B cell (primary cell): Measurements from ENCODE around the gene AK1. TPM values are rescaled to one million over a fixed set of nuclear protein-coding genes. Genes with fewer than 3 reads are reported as not detected.
A peak's percentile ranks its signal among the peaks of the same experiment; 100 is the strongest.

Source experiments
- ATAC-seq: fragments of 200-7000 bp; cut with Tn5 transposase; one replicate; pipeline ENCODE4 v1.10.0; 2021; ENCODE audit warnings: low read depth, mild to moderate bottlenecking, moderate number of reproducible peaks, moderate library complexity
- CTCF ChIA-PET: fragments of 350-600 bp; sonication (Branson Sonifier 250); formaldehyde crosslinking; loops from one replicate; lab custom pipeline; 2021; ENCODE audit warnings: antibody characterized with exemption, inconsistent platforms; lab: Charles Lee
- POLR2A ChIA-PET: fragments of 350-600 bp; sonication (Branson Sonifier 250); formaldehyde crosslinking; loops from one replicate; lab custom pipeline; 2021; ENCODE audit warnings: antibody characterized with exemption; lab: Charles Lee
- DNase-seq: peaks from one replicate; pipeline ENCODE4 v3.0.0; 2013
- H2AFZ ChIP-seq: 2 replicates; pipeline ENCODE4 v1.6.1; 2012; ENCODE audit warnings: mild to moderate bottlenecking, low read depth, low read length; ENCODE audit not compliant: insufficient read depth, poor library complexity, severe bottlenecking
- H3K27ac ChIP-seq, 2 donors: 1 replicate in 1 of 2; 2 replicates in 1 of 2; pipeline ENCODE4 v1.5.1; 2012 to 2013; ENCODE audit warnings: low read length in 2 of 2, mild to moderate bottlenecking in 2 of 2, moderate library complexity in 1 of 2
- H3K27me3 ChIP-seq, 4 experiments: fragments of 200-600 bp in 1 of 4; sonication (generic) in 1 of 4; replicated peaks in 1 of 4; 1 replicate in 2 of 4; 2 replicates in 2 of 4; pipeline versions ENCODE4 v1.6.1 to v1.7.0; 2013 to 2016; ENCODE audit warnings: low read length in 3 of 4, mild to moderate bottlenecking in 2 of 4, mixed read lengths in 1 of 4, moderate library complexity in 1 of 4; ENCODE audit not compliant: insufficient read depth in 4 of 4, control insufficient read depth in 3 of 4; ENCODE audit errors: control extremely low read depth in 1 of 4
- H3K36me3 ChIP-seq, 2 experiments: replicated peaks in 1 of 2; 1 replicate in 1 of 2; 2 replicates in 1 of 2; pipeline versions ENCODE4 v1.6.1 to v1.7.1; 2013; ENCODE audit warnings: low read length in 1 of 2; ENCODE audit not compliant: insufficient read depth in 2 of 2, control insufficient read depth in 1 of 2; ENCODE audit errors: control extremely low read depth in 1 of 2, extremely low read depth in 1 of 2
- H3K4me1 ChIP-seq, 2 donors: fragments of 200-600 bp in 1 of 2; sonication (generic) in 1 of 2; 1 replicate in 1 of 2; 2 replicates in 1 of 2; pipeline versions ENCODE4 v1.5.1 to v1.6.1; 2013 to 2017; ENCODE audit warnings: low read length in 2 of 2; ENCODE audit not compliant: control insufficient read depth in 2 of 2, insufficient read depth in 2 of 2
- H3K4me2 ChIP-seq: replicated peaks from 2 replicates; pipeline ENCODE3; 2012; ENCODE audit warnings: mild to moderate bottlenecking, low read depth, low read length; ENCODE audit not compliant: poor library complexity, severe bottlenecking
- H3K4me3 ChIP-seq, 5 experiments: fragments of 200-600 bp in 1 of 5; sonication (generic) in 1 of 5; 1 replicate in 3 of 5; 2 replicates in 2 of 5; pipeline versions ENCODE4 v1.5.1 to v1.7.0; 2011 to 2016; ENCODE audit warnings: low read length in 4 of 5, mild to moderate bottlenecking in 4 of 5, low read depth in 2 of 5, control low read depth in 1 of 5, moderate library complexity in 1 of 5; ENCODE audit not compliant: insufficient read depth in 1 of 5; ENCODE audit errors: control extremely low read depth in 1 of 5, extremely low read depth in 1 of 5
- H3K79me2 ChIP-seq: fragments of 200-600 bp; sonication (generic); one replicate; pipeline ENCODE4 v1.6.0; 2016; ENCODE audit warnings: low read length; ENCODE audit not compliant: control insufficient read depth, insufficient read depth
- H3K9ac ChIP-seq: fragments of 200-600 bp; sonication (generic); 2 replicates; pipeline ENCODE4 v1.6.1; 2017; ENCODE audit warnings: mild to moderate bottlenecking, low read length, moderate library complexity
- H3K9me3 ChIP-seq, 3 donors: one replicate each; pipeline versions ENCODE4 v1.6.1 to v1.7.1; 2013; ENCODE audit warnings: low read length in 2 of 3; ENCODE audit not compliant: control insufficient read depth in 2 of 3, insufficient read depth in 1 of 3; ENCODE audit errors: control extremely low read depth in 1 of 3
- H4K20me1 ChIP-seq: 2 replicates; pipeline ENCODE4 v1.6.0; 2012; ENCODE audit warnings: mild to moderate bottlenecking, low read length; ENCODE audit not compliant: insufficient read depth, control insufficient read depth, poor library complexity, severe bottlenecking
- H3K27ac Mint-ChIP-seq: one replicate; pipeline ENCODE4 v1.8.0; 2021; ENCODE audit warnings: mixed read lengths
- H3K27me3 Mint-ChIP-seq: one replicate; pipeline ENCODE4 v1.8.0; 2021; ENCODE audit warnings: mixed read lengths
- H3K4me1 Mint-ChIP-seq: one replicate; pipeline ENCODE4 v1.8.0; 2021; ENCODE audit warnings: mixed read lengths
- H3K4me3 Mint-ChIP-seq: one replicate; pipeline ENCODE4 v1.8.0; 2021; ENCODE audit warnings: mixed read lengths
- H3K9me3 Mint-ChIP-seq: one replicate; pipeline ENCODE4 v1.8.0; 2022; ENCODE audit warnings: mixed read lengths; ENCODE audit not compliant: insufficient read depth
- EZH2 ChIP-seq: IDR thresholded peaks from 2 replicates; pipeline ENCODE4 v1.6.1; 2012; ENCODE audit warnings: borderline replicate concordance, low read depth, mild to moderate bottlenecking, moderate library complexity, low read length; ENCODE audit not compliant: insufficient read depth, poor library complexity, severe bottlenecking
- WGBS: methylation state at CpG from one replicate; pipeline ENCODE4 v1.1.5; 2013; ENCODE audit warnings: missing lambda C conversion rate; ENCODE audit not compliant: insufficient coverage; 5-methylcytosine and 5-hydroxymethylcytosine counted together
- intact Hi-C: fragments of 100-400 bp; cut with micrococcal nuclease; formaldehyde crosslinking; loops from one replicate; pipeline ENCODE4 v1.10.0; 2022
- polyA plus RNA-seq: library from polyadenylated mRNA; depleted of rRNA; stranded (reverse); fragments of >200 nt; gene quantifications from 2 replicates; pipeline ENCODE4 v1.2.3, GENCODE V29; 2012
- total RNA-seq, 2 donors: library from RNA; stranded (reverse); fragments of 120-200 nt in 1 of 2; gene quantifications; 1 replicate in 1 of 2; 2 replicates in 1 of 2; pipeline versions ENCODE4 v1.2.3 to v1.2.4, GENCODE V29; 2013 to 2022
- TF ChIP-seq, protein P1 (sequence below): fragments of 200-600 bp; IDR thresholded peaks from one replicate; pipeline ENCODE4 v1.8.0; 2022; ENCODE audit warnings: antibody characterized with exemption, mild to moderate bottlenecking

Gene AK1
- total and polyA plus RNA-seq, 2 donors (not counting 1 experiment from before 2014, with no cell fraction given): 28.0 to 31.8 TPM

GRCh38 chr9:127915325-127915752 is 37.9 kb upstream of the AK1 start:
- intact Hi-C loops: loop anchor here (5.0 kb wide), 1 partner anchor 303 kb away; the partner anchor contains the start of gene STXBP1
- WGBS: 48% methylated on average over 3 of the region's 5 CpGs
- DNase-seq (no peak), ATAC-seq (no peak)
- peaks cover 42 to 83% of the 10 kb centered on the region in 2 donors for H3K4me1 ChIP-seq
- H3K79me2 ChIP-seq: peaks cover 68% of the 10 kb centered on the region
- H3K4me2 ChIP-seq: peak overlapping the region; percentile 100
- H2AFZ ChIP-seq: peak overlapping the region; percentile 39
- no peaks in the 10 kb centered on the region for H3K27me3 Mint-ChIP-seq
- no peaks in the 10 kb centered on the region for H3K27me3 ChIP-seq
- no peak for TF ChIP-seq EZH2
- TF ChIP-seq, protein P1, sequence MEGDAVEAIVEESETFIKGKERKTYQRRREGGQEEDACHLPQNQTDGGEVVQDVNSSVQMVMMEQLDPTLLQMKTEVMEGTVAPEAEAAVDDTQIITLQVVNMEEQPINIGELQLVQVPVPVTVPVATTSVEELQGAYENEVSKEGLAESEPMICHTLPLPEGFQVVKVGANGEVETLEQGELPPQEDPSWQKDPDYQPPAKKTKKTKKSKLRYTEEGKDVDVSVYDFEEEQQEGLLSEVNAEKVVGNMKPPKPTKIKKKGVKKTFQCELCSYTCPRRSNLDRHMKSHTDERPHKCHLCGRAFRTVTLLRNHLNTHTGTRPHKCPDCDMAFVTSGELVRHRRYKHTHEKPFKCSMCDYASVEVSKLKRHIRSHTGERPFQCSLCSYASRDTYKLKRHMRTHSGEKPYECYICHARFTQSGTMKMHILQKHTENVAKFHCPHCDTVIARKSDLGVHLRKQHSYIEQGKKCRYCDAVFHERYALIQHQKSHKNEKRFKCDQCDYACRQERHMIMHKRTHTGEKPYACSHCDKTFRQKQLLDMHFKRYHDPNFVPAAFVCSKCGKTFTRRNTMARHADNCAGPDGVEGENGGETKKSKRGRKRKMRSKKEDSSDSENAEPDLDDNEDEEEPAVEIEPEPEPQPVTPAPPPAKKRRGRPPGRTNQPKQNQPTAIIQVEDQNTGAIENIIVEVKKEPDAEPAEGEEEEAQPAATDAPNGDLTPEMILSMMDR: no peak
- peak overlapping the region in 4 of 5 experiments; percentile 4 to 93 (median 27) for H3K4me3 ChIP-seq
- peaks cover 0 to 37% of the 10 kb centered on the region in 2 experiments for H3K36me3 ChIP-seq
- peaks cover 74% of the 10 kb centered on the region for H3K4me1 Mint-ChIP-seq
- no peaks in the 10 kb centered on the region for H4K20me1 ChIP-seq
- POLR2A ChIA-PET: interaction anchor here (0.6 to 6.4 kb wide), 8 partner anchors 14 to 271 kb away, joined by 3 to 228 read pairs (median 6); partner anchors contain the start of genes ST6GALNAC6 and TOR2A
- CTCF ChIA-PET: interaction anchor here (0.9 to 17.3 kb wide), 6 partner anchors 11 to 180 kb away, joined by 3 to 237 read pairs (median 18); partner anchors contain the start of genes SH2D3C and TOR2A
- H3K27ac Mint-ChIP-seq: peak overlapping the region; percentile 98
- peak overlapping the region; percentile 97 for H3K9ac ChIP-seq
- H3K4me3 Mint-ChIP-seq: peak overlapping the region; percentile 94
- peak overlapping the region; percentile 89 to 91 for H3K27ac ChIP-seq
- no peaks in the 10 kb centered on the region for H3K9me3 Mint-ChIP-seq
- no peaks in the 10 kb centered on the region for H3K9me3 ChIP-seq

DNA sequence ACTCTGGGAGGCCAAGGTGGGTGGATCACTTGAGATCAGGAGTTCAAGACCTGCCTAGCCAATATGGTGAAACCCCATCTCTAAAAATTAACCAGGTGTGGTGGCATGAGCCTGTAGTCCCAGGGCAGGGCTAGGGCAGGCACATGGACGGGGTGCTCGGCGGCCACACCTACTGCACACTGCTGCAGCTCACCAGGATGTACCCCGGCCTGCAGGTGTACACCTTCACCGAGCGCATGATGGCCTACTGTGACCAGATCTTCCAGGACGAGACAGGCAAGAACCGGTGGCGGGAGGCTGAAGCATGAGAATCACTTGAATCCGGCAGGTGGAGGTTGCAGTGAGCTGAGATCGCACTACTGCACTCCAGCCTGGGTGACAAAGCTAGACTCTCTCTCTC is 36.2 kb upstream of the AK1 start:
- Histone ChIP-seq H3K27me3 (no peaks in the 10 kb centered on the region), H3K27ac (no peak overlapping the region), H3K4me3 (no peak overlapping the region), H3K36me3 (peaks cover 0 to 49% of the 10 kb centered on the region in 2 experiments), H3K4me2 (no peak overlapping the region), H2AFZ (no peak overlapping the region), H3K9me3 (no peaks in the 10 kb centered on the region), H3K4me1 (peaks cover 37 to 74% of the 10 kb centered on the region in 2 donors), H3K79me2 (peaks cover 58% of the 10 kb centered on the region), H3K9ac (no peak overlapping the region), H4K20me1 (no peaks in the 10 kb centered on the region)
- ChIA-PET CTCF (interaction anchor here (1.4 to 17.3 kb wide), 3 partner anchors 8 to 46 kb away, joined by 5 to 237 read pairs (median 81); no protein-coding TSS in a partner anchor), POLR2A (interaction anchor here (1.1 to 6.4 kb wide), 3 partner anchors 12 to 112 kb away, joined by 3 to 228 read pairs (median 6); partner anchors contain the start of gene ST6GALNAC6)
- Mint-ChIP-seq H3K27me3 (no peaks in the 10 kb centered on the region), H3K27ac (peak overlapping the region; percentile 67), H3K4me3 (peak overlapping the region; percentile 44), H3K4me1 (peaks cover 68% of the 10 kb centered on the region), H3K9me3 (no peaks in the 10 kb centered on the region)
- WGBS: 97% methylated on average over 11 of the region's 11 CpGs
- intact Hi-C loops: no loop called here
- no peak for TF ChIP-seq EZH2
- TF ChIP-seq, protein P1: no peak
- DNase-seq: peak; percentile 14
- ATAC-seq: no peak
